Body of pancreas (tissue), 4 donors: ENCODE results near the gene TOM1L2. TPM values are rescaled to one million over a fixed set of nuclear protein-coding genes. Genes with fewer than 3 reads are reported as not detected.

Experiments used
- ATAC-seq: fragments of 150-250 bp; one replicate; pipeline ENCODE4 v1.9.1; 2016
- DNase-seq, 4 donors: peaks; one replicate each; pipeline ENCODE4 v3.0.0-alpha.2; 2019
- H3K27ac ChIP-seq, 4 donors: fragments of 200-600 bp; sonication (generic); 1 replicate in 3 of 4; 2 replicates in 1 of 4; pipeline versions ENCODE4 v1.5.1 to v1.6.1; 2016 to 2019; ENCODE audit warnings: mild to moderate bottlenecking in 1 of 4, mixed read lengths in 1 of 4, moderate library complexity in 1 of 4
- H3K27me3 ChIP-seq, 2 donors: fragments of 200-600 bp; sonication (generic); one replicate each; pipeline ENCODE4 v1.6.0; 2016; ENCODE audit warnings: mild to moderate bottlenecking in 1 of 2
- H3K36me3 ChIP-seq, 2 donors: fragments of 200-600 bp; sonication (generic); replicated peaks in 1 of 2; 2 replicates each; pipeline ENCODE4 v1.5.1; 2016; ENCODE audit warnings: low read depth in 2 of 2; ENCODE audit not compliant: insufficient read depth in 1 of 2
- H3K4me1 ChIP-seq: fragments of 200-600 bp; sonication (generic); one replicate; pipeline ENCODE4 v1.6.0; 2016
- H3K4me3 ChIP-seq, 2 donors: fragments of 200-600 bp; sonication (generic); 1 replicate in 1 of 2; 2 replicates in 1 of 2; pipeline ENCODE4 v1.5.1; 2016 to 2019
- H3K9me3 ChIP-seq, 3 donors: fragments of 200-600 bp; sonication (generic); 1 replicate in 2 of 3; 2 replicates in 1 of 3; pipeline ENCODE4 v1.5.1; 2016
- POLR2A ChIP-seq, 3 donors: fragments of 450-650 bp; IDR thresholded peaks; one replicate each; pipeline ENCODE4 v1.6.1; 2016; ENCODE audit warnings: antibody characterized with exemption in 3 of 3, mild to moderate bottlenecking in 2 of 3
- WGBS, 2 donors: methylation state at CpG; one replicate each; pipeline ENCODE4 v1.1.5; 2017; 5-methylcytosine and 5-hydroxymethylcytosine counted together
- intact Hi-C: fragments of 100-400 bp; cut with DNase I; formaldehyde crosslinking; loops from one replicate; pipeline ENCODE4 v1.15.1; 2023
- total RNA-seq, 2 donors: library from RNA; depleted of rRNA; stranded (reverse); fragments of >200 nt; gene quantifications; one replicate each; pipeline ENCODE4 v1.1.0, GENCODE V29; 2016
- TF ChIP-seq, protein P1 (sequence below), 7 experiments: fragments of 450-650 bp in 4 of 7; fragments of 200-600 bp in 3 of 7; sonication (generic) in 3 of 7; IDR thresholded peaks; one replicate each; pipeline ENCODE4 v1.5.1; 2016 to 2019; ENCODE audit warnings: antibody characterized with exemption in 7 of 7

TOM1L2 gene
- total RNA-seq, 2 donors from 2014 or later = 35.9 to 55.8 TPM

DNA sequence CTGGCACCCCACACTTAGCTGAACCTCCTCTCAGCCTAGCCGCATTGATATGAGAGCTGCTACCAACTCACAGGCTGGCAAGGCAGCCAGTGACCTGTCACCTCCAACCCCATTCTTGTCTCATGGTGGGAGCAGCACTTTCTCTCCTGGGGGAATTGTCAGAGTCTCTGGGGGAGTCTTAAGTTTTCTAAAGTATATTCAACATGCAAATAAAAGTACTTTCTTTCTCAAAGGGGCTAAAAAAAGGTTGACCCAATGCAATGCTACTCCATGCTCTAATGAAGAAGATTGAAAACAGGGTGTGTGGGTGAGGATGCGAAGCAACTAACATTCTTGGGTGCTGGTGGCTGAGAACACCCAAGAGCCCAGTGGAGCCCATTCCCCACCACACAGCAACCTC, 82.3 kb downstream of the TOM1L2 start:
- ATAC-seq = no peak
- no peaks in the 10 kb centered on the region for H3K27me3 ChIP-seq
- H3K27ac ChIP-seq = no peak overlapping the region
- TF ChIP-seq, protein P1, sequence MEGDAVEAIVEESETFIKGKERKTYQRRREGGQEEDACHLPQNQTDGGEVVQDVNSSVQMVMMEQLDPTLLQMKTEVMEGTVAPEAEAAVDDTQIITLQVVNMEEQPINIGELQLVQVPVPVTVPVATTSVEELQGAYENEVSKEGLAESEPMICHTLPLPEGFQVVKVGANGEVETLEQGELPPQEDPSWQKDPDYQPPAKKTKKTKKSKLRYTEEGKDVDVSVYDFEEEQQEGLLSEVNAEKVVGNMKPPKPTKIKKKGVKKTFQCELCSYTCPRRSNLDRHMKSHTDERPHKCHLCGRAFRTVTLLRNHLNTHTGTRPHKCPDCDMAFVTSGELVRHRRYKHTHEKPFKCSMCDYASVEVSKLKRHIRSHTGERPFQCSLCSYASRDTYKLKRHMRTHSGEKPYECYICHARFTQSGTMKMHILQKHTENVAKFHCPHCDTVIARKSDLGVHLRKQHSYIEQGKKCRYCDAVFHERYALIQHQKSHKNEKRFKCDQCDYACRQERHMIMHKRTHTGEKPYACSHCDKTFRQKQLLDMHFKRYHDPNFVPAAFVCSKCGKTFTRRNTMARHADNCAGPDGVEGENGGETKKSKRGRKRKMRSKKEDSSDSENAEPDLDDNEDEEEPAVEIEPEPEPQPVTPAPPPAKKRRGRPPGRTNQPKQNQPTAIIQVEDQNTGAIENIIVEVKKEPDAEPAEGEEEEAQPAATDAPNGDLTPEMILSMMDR (IDR thresholded peaks at IDR 0.05) = no peak
- no peak for TF ChIP-seq POLR2A (IDR thresholded peaks at IDR 0.05)
- intact Hi-C loops = loop anchor here (10.0 kb wide), 1 partner anchor 135 kb away; no protein-coding TSS in a partner anchor
- H3K4me1 ChIP-seq = no peaks in the 10 kb centered on the region
- peaks cover 0 to 2% of the 10 kb centered on the region in 2 donors for H3K36me3 ChIP-seq
- 95 to 97% methylated on average over 2 of the region's 2 CpGs for WGBS, 2 donors
- no peak for DNase-seq
- H3K9me3 ChIP-seq = no peaks in the 10 kb centered on the region
- no peak overlapping the region for H3K4me3 ChIP-seq

DNA sequence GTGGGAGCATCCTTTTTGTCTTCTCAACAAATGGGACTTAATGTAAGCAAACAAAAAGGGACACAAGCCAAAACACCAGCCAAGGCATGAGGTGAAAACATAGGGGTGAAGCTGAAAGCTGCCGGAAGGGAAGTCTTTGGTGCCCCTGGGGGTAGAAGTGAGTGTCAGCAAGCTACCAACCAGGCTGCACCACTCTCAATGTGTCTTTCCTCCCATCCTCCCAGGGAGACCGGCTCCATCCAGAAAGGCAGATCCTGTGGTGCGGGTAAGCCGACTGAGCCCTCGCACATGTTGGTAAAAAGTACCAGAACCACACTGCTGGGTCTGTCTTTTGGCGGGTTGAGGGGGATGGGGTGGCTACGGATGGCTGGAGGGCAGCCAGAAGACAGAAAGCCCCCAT, 83.4 kb downstream of the TOM1L2 start:
- 90 to 92% methylated on average over 7 of the region's 7 CpGs for WGBS, 2 donors
- H3K36me3 ChIP-seq = peaks cover 0 to 4% of the 10 kb centered on the region in 2 donors
- H3K4me3 ChIP-seq = no peak overlapping the region
- intact Hi-C loops = no loop called here
- no peaks in the 10 kb centered on the region for H3K4me1 ChIP-seq
- no peaks in the 10 kb centered on the region for H3K9me3 ChIP-seq
- ATAC-seq (no peak), DNase-seq (no peak)
- TF ChIP-seq POLR2A (IDR thresholded peaks at IDR 0.05) = no peak
- TF ChIP-seq, protein P1 (IDR thresholded peaks at IDR 0.05) = no peak
- no peak overlapping the region for H3K27ac ChIP-seq
- H3K27me3 ChIP-seq = no peaks in the 10 kb centered on the region

DNA sequence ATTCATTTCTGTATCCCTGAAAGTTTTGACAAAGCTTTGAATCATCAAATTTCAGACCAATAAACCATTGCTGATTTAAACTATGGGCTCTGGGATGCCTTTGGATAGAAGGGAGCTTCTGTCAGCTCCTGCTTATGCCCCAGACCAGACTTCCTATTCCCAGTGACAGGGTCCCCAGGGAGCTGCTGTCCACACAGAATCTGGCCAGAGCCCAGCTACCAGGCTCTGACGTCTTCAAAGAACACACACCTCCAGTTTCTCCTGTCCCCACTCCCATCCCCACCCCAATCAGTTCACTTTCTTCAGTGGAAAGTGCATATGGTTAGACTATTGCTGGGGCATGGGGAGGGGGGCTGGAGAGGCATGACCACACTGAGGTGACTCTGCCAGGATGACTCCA, 83.8 kb downstream of the TOM1L2 start:
- intact Hi-C loops = no loop called here
- H3K36me3 ChIP-seq = peaks cover 0 to 4% of the 10 kb centered on the region in 2 donors
- 38 to 57% methylated on average over 1 of the region's 1 CpG for WGBS, 2 donors
- H3K27ac ChIP-seq = no peak overlapping the region
- H3K4me1 ChIP-seq = no peaks in the 10 kb centered on the region
- ATAC-seq = no peak
- DNase-seq = no peak
- TF ChIP-seq, protein P1 (IDR thresholded peaks at IDR 0.05) = no peak
- TF ChIP-seq POLR2A (IDR thresholded peaks at IDR 0.05) = no peak
- no peaks in the 10 kb centered on the region for H3K9me3 ChIP-seq
- no peak overlapping the region for H3K4me3 ChIP-seq
- H3K27me3 ChIP-seq = no peaks in the 10 kb centered on the region

DNA sequence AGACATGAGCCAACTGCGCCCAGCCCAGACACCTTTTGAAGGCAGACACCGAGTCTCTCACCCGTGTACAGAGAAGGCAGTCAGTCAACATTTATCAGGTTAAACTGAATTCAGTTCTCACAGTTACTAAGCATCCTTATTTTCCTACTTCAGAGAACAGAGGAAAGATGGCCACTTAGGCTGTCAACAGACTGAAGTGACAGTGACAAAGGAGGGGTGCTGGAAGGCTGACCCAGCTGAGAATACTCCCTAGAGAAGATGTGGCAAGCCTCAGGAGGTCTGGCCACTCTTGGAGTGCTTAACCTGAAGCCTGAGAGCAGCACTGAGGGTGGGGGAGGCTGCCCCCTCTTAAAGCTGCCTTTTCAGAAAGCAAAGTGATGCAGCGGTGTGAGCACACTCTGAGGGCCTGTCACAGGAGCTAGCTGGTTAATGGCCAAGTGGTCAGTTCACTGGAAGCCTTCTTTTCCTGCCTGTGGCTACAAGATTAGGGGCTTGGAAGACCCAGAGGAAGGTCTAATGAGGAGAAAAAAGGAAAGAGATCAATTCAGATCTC, 84.4 kb downstream of the TOM1L2 start:
- DNase-seq (no peak), ATAC-seq (no peak)
- Histone ChIP-seq H3K27me3 (no peaks in the 10 kb centered on the region), H3K36me3 (peaks cover 0 to 4% of the 10 kb centered on the region in 2 donors), H3K9me3 (no peaks in the 10 kb centered on the region), H3K4me1 (no peaks in the 10 kb centered on the region), H3K27ac (no peak overlapping the region), H3K4me3 (no peak overlapping the region)
- WGBS, 2 donors = 90 to 93% methylated on average over 4 of the region's 4 CpGs
- TF ChIP-seq, protein P1 (IDR thresholded peaks at IDR 0.05) = no peak
- no peak for TF ChIP-seq POLR2A (IDR thresholded peaks at IDR 0.05)
- intact Hi-C loops = no loop called here

DNA sequence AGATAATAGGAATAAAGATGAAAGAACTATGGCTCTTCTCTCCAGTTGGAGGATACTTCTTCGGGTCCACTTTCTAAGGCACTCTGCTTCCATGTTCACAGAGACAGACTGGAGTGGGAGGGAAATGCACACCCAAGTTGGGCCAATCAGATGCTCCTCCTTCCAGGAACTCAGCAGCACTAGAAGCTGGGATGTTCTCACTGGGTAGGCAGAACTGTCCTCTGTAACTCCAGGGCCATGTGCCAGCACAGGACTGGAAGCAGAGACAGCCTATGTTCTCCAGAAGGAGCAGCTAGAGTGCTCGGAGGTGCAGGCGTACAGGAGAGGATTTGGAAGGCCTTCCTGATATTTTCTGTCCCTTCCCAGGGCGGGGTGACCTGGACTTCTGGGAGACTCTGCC, 85.5 kb downstream of the TOM1L2 start:
- no peak overlapping the region for H3K4me3 ChIP-seq
- H3K27me3 ChIP-seq = no peaks in the 10 kb centered on the region
- peaks cover 0 to 2% of the 10 kb centered on the region in 2 donors for H3K36me3 ChIP-seq
- no peak for TF ChIP-seq POLR2A (IDR thresholded peaks at IDR 0.05)
- TF ChIP-seq, protein P1 (IDR thresholded peaks at IDR 0.05) = no peak
- intact Hi-C loops = no loop called here
- no peaks in the 10 kb centered on the region for H3K4me1 ChIP-seq
- H3K9me3 ChIP-seq = no peaks in the 10 kb centered on the region
- no peak for ATAC-seq
- WGBS, 2 donors = 84 to 89% methylated on average over 2 to 4 of the region's 4 CpGs
- no peak overlapping the region for H3K27ac ChIP-seq
- peak in 1 of 4 donors; percentile 33 for DNase-seq
